ENCODE results near the gene MESD. TPM values are rescaled to one million over a fixed set of nuclear protein-coding genes. Genes with fewer than 3 reads are reported as not detected.
A peak's percentile ranks its signal among the peaks of the same experiment; 100 is the strongest.

The MESD gene
- total and polyA plus RNA-seq, 7 donors = 4.6 to 9.4 (median 7.0) TPM

DNA sequence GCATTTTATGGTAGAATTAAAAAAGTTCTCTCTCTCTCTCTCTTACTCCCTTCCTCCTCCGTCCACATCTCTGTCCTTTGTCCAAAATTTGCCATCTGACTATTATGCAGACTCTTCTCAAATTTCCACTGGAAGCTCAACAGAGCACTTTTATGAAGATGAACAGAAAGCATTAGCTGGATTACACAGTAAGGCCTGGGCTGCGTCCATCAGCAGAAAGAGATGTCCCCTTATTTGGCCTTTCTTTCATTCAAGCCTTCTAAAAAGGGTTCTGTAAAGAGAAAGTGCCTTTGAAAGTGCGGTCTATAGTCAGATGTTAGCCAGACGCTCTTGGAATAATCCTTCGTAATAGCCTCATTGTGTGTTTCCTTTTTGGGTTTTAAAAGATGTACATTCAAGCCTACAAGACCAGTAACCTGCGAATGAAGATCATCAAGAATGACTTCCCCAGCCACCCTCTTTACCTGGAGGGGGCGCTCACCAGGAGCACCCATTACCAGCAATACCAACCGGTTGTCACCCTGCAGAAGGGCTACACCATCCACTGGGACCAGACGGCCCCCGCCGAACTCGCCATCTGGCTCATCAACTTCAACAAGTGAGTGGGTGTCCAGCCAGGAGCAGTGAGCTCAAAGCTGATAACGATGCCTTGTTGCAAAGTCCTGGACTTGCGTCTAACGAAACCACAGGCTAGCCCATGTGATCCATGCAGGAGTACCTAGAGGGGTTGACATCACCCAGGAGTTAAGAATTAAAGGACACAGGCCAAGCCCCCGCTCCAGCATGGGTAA is 53.1 kb downstream of the MESD start:
- Histone ChIP-seq H3K27ac (no peak overlapping the region), H3K4me1 (no peaks in the 10 kb centered on the region), H3K27me3 (ENCODE audit: insufficient read depth in 3 of 3, low read length in 2 of 3) (no peaks in the 10 kb centered on the region), H3K9me3 (no peaks in the 10 kb centered on the region), H3K36me3 (ENCODE audit: insufficient read depth in 1 of 2, low read depth in 1 of 2) (no peaks in the 10 kb centered on the region), H3K4me3 (no peak overlapping the region)
- DNase-seq (no peak), ATAC-seq (no peak)
- WGBS, 3 donors = 90 to 94% (median 90%) methylated on average over 16 of the region's 16 CpGs
- no peak for TF ChIP-seq CTCF (IDR thresholded peaks at IDR 0.05)
- intact Hi-C loops (cut with DNase I) = no loop called here

GRCh38 chr15:80934761-80935221 is 54.8 kb downstream of the MESD start:
- intact Hi-C loops (cut with DNase I) = no loop called here
- H3K27ac ChIP-seq = no peak overlapping the region
- H3K4me1 ChIP-seq = no peaks in the 10 kb centered on the region
- no peaks in the 10 kb centered on the region for H3K36me3 ChIP-seq (ENCODE audit: insufficient read depth in 1 of 2, low read depth in 1 of 2)
- WGBS, 3 donors = 82 to 87% (median 85%) methylated on average over 3 of the region's 3 CpGs
- DNase-seq = no peak
- no peak for TF ChIP-seq CTCF (IDR thresholded peaks at IDR 0.05)
- no peaks in the 10 kb centered on the region for H3K9me3 ChIP-seq
- H3K27me3 ChIP-seq (ENCODE audit: insufficient read depth in 3 of 3, low read length in 2 of 3) = no peaks in the 10 kb centered on the region
- no peak overlapping the region for H3K4me3 ChIP-seq
- no peak for ATAC-seq

GRCh38 chr15:80932989-80933388 is 56.6 kb downstream of the MESD start:
- intact Hi-C loops (cut with DNase I) = no loop called here
- no peak for TF ChIP-seq CTCF (IDR thresholded peaks at IDR 0.05)

GRCh38 chr15:80932513-80932815 is 57.2 kb downstream of the MESD start:
- no peaks in the 10 kb centered on the region for H3K4me1 ChIP-seq
- intact Hi-C loops (cut with DNase I) = no loop called here
- DNase-seq (no peak), ATAC-seq (peak in 1 of 4 donors; percentile 7)
- 67 to 75% (median 67%) methylated on average over 5 of the region's 5 CpGs for whole genome bisulfite sequencing, 3 donors
- no peaks in the 10 kb centered on the region for H3K27me3 ChIP-seq (ENCODE audit: insufficient read depth in 3 of 3, low read length in 2 of 3)
- no peak overlapping the region for H3K27ac ChIP-seq
- no peak for TF ChIP-seq CTCF (IDR thresholded peaks at IDR 0.05)
- H3K4me3 ChIP-seq = no peak overlapping the region
- no peaks in the 10 kb centered on the region for H3K36me3 ChIP-seq (ENCODE audit: insufficient read depth in 1 of 2, low read depth in 1 of 2)
- H3K9me3 ChIP-seq = no peaks in the 10 kb centered on the region

More at GRCh38 chr15:80932989-80933388, 56.6 kb downstream of the MESD start:
- ATAC-seq (peak; percentile 34 to 62 (median 51)), DNase-seq (peak in 1 of 2 donors; percentile 25)
- no peak overlapping the region for H3K27ac ChIP-seq
- H3K9me3 ChIP-seq = no peaks in the 10 kb centered on the region
- H3K27me3 ChIP-seq (ENCODE audit: insufficient read depth in 3 of 3, low read length in 2 of 3) = no peaks in the 10 kb centered on the region
- no peaks in the 10 kb centered on the region for H3K4me1 ChIP-seq
- 16 to 21% (median 18%) methylated on average over 15 of the region's 15 CpGs for WGBS, 3 donors
- H3K4me3 ChIP-seq = no peak overlapping the region
- H3K36me3 ChIP-seq (ENCODE audit: insufficient read depth in 1 of 2, low read depth in 1 of 2) = no peaks in the 10 kb centered on the region
